K562 (cell line): ENCODE measurements around the gene CLCF1. TPM values are rescaled to one million over a fixed set of nuclear protein-coding genes. Genes with fewer than 3 reads are reported as not detected.

Source experiments
- CAMTA2 ChIP-seq: fragments of 250-450 bp; sonication (Bioruptor Pico); conservative IDR thresholded peaks from 2 replicates; pipeline ENCODE4 v1.5.1; 2022
- CHD1 ChIP-seq: fragments of 200-600 bp; sonication (generic); IDR thresholded peaks from one replicate; pipeline ENCODE4 v1.6.1; 2012; ENCODE audit warnings: mild to moderate bottlenecking, moderate library complexity, low read length, inconsistent platforms
- CUX1 ChIP-seq: fragments of 200-800 bp; sonication (Bioruptor generic); IDR thresholded peaks from 2 replicates; pipeline ENCODE4 v1.6.1; 2016; ENCODE audit warnings: missing genetic modification characterization, missing compliant biosample characterization
- DNMT1 ChIP-seq: fragments of 450-650 bp; IDR thresholded peaks from 2 replicates; pipeline ENCODE4 v1.6.1; 2016; ENCODE audit warnings: antibody characterized with exemption, mild to moderate bottlenecking
- HLTF ChIP-seq: fragments of 450-650 bp; IDR thresholded peaks from 2 replicates; pipeline ENCODE4 v1.6.1; 2016
- KDM5B ChIP-seq: fragments of 200-600 bp; sonication (generic); IDR thresholded peaks from 2 replicates; pipeline ENCODE4 v1.6.1; 2012; ENCODE audit warnings: low read depth, mild to moderate bottlenecking, moderate library complexity, low read length, control low read depth, inconsistent platforms; ENCODE audit not compliant: insufficient replicate concordance
- MBD1 ChIP-seq: fragments of 250-450 bp; sonication (Bioruptor Pico); IDR thresholded peaks from 2 replicates; pipeline ENCODE4 v1.8.0; 2022; ENCODE audit warnings: inconsistent platforms
- NCOA6 ChIP-seq: fragments of 450-650 bp; IDR thresholded peaks from 2 replicates; pipeline ENCODE4 v1.6.1; 2017; ENCODE audit warnings: mild to moderate bottlenecking
- NCOR1 ChIP-seq: fragments of 450-650 bp; IDR thresholded peaks from 2 replicates; pipeline ENCODE4 v1.6.1; 2016; ENCODE audit warnings: mild to moderate bottlenecking, moderate library complexity
- NRF1 ChIP-seq, 2 experiments: fragments of 450-650 bp; IDR thresholded peaks in 1 of 2; conservative IDR thresholded peaks in 1 of 2; 2 replicates each; pipeline ENCODE4 v1.6.1; 2014; ENCODE audit warnings: mild to moderate bottlenecking in 2 of 2
- PATZ1 ChIP-seq: fragments of 250-450 bp; sonication (Bioruptor Pico); IDR thresholded peaks from 2 replicates; pipeline ENCODE4 v1.5.0; 2020; ENCODE audit warnings: mild to moderate bottlenecking, borderline replicate concordance
- TCFL5 ChIP-seq: fragments of 250-450 bp; sonication (Bioruptor Pico); conservative IDR thresholded peaks from 2 replicates; pipeline ENCODE4 v1.6.1; 2021; ENCODE audit warnings: mild to moderate bottlenecking, moderate library complexity, matching md5 sums
- THRAP3 ChIP-seq: fragments of 450-650 bp; IDR thresholded peaks from 2 replicates; pipeline ENCODE4 v1.6.1; 2016; ENCODE audit warnings: mild to moderate bottlenecking, inconsistent platforms, borderline replicate concordance
- ZNF263 ChIP-seq: sonication (generic); formaldehyde crosslinking; IDR thresholded peaks from 2 replicates; pipeline ENCODE4 v1.8.0; 2022; ENCODE audit warnings: mild to moderate bottlenecking, missing genetic modification reagents, borderline replicate concordance
- ZNF589 ChIP-seq: fragments of 200-800 bp; sonication (Bioruptor generic); IDR thresholded peaks from 2 replicates; pipeline ENCODE4 v1.6.1; 2016; ENCODE audit warnings: low read depth, missing genetic modification characterization, missing compliant biosample characterization
- ZNF740 ChIP-seq, 3 experiments: fragments of 200-800 bp in 1 of 3; sonication (Bioruptor generic) in 1 of 3; sonication (generic) in 1 of 3; formaldehyde crosslinking in 1 of 3; IDR thresholded peaks; 2 replicates each; pipeline versions ENCODE4 v1.6.1 to v1.8.0; 2016 to 2022; ENCODE audit warnings: mild to moderate bottlenecking in 2 of 3, missing compliant biosample characterization in 2 of 3, missing genetic modification characterization in 2 of 3, missing genetic modification reagents in 1 of 3
- polyA plus RNA-seq, 8 experiments: library from polyadenylated mRNA; depleted of rRNA in 4 of 8; stranded (reverse) in 5 of 8; unstranded in 3 of 8; fragments of >200 nt; fragmentation: Nextera tagmentation in 2 of 8; fragmentation: Illumina TruSeq in 1 of 8; extraction: Ambion mirVana in 2 of 8; extraction: Trizol in 1 of 8; gene quantifications; 2 replicates each; pipeline versions ENCODE4 v1.2.1 to v1.2.3, GENCODE V29; 2011 to 2014; ENCODE audit warnings: inconsistent platforms in 1 of 8, missing spikeins in 1 of 8
- total RNA-seq, 7 experiments: library from RNA; depleted of rRNA in 6 of 7; stranded (reverse); fragments of >200 nt in 6 of 7; fragmentation: Illumina TruSeq in 2 of 7; extraction: Trizol in 2 of 7; gene quantifications; 2 replicates each; pipeline versions ENCODE4 v1.2.1 to v1.2.3, GENCODE V29; 2011 to 2021; ENCODE audit warnings: low replicate concordance in 1 of 7

Gene CLCF1
- total and polyA plus RNA-seq, 9 of the 15 experiments (the other 6 are each of a cell fraction or from before 2014, with no cell fraction given) = 0.49 to 5.8 (median 3.0) TPM

GRCh38 chr11:67352546-67353316 lies 20.7 kb downstream of the CLCF1 start (continued):
- TF ChIP-seq ZNF740 (CRISPR knock-in tag; IDR thresholded peaks at IDR 0.05) = peak; percentile 3; the same call in 1 of the 2 replicates
- no peak for TF ChIP-seq ZNF740 (tag; IDR thresholded peaks at IDR 0.05)
- TF ChIP-seq TCFL5 (CRISPR knock-in tag) = no peak
- TF ChIP-seq NCOA6 = no peak
- no peak for TF ChIP-seq MBD1 (CRISPR knock-in tag)
- no peak for TF ChIP-seq THRAP3
- no peak for TF ChIP-seq PATZ1 (CRISPR knock-in tag)
- 0 out of 2 replicates have a peak, but pooled peaks have one; percentile 46 for TF ChIP-seq HLTF
- TF ChIP-seq NRF1 (conservative IDR thresholded peaks at IDR 0.05 in 1 of 2, IDR thresholded peaks at IDR 0.05 in 1 of 2) = 0 out of 4 replicates have a peak, but pooled peaks of 1 of the 2 experiments have one; percentile 8
- TF ChIP-seq CAMTA2 = no peak
- TF ChIP-seq CHD1 = peak; percentile 93
- peak; percentile 49 for TF ChIP-seq KDM5B
- TF ChIP-seq CUX1 (CRISPR knock-in tag) = no peak
- 0 out of 2 replicates have a peak, but pooled peaks have one; percentile 50 for TF ChIP-seq DNMT1
- TF ChIP-seq NCOR1 = no peak
- no peak for TF ChIP-seq ZNF589 (CRISPR knock-in tag)
- TF ChIP-seq ZNF263 (CRISPR knock-in tag) = peak; percentile 75
